GM10266 (cell line): ENCODE results near the gene GSTM1.
A peak's percentile ranks its signal among the peaks of the same experiment; 100 is the strongest.

Source experiments
- DNase-seq: peaks from one replicate; pipeline ENCODE4 v3.0.0; 2012; ENCODE audit errors: extremely low spot score
- CTCF ChIP-seq: IDR thresholded peaks from 2 replicates; pipeline ENCODE4 v1.5.1; 2012; ENCODE audit warnings: mild to moderate bottlenecking, low read depth; ENCODE audit not compliant: control insufficient read depth, insufficient read depth; ENCODE audit errors: missing control alignments

The GSTM1 gene

DNA sequence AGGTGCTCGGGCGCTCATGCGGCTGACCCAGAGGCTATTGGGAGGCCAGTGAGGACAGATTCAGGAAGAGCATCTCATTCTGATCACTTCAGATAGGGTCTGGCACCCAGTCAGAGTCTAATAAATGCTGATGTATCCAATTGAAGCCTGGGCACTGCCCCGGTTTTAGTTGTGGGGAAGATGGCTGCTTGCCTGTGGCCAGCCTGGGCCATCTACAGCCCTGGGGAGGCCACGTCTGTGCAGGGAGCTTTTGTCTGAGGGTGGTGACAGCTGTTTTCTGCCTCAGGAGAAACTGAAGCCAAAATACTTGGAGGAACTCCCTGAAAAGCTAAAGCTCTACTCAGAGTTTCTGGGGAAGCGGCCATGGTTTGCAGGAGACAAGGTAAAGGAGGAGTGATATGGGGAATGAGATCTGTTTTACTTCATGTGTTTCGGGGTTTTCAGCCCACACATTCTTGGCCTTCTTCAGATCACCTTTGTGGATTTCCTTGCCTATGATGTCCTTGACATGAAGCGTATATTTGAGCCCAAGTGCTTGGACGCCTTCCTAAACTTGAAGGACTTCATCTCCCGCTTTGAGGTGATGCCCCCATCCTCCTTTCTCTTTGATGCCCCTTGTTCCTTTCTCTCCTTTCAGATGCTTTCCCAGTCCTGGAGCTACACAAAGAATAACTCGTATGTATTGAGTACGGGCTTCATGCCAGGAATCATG, 27.2 kb downstream of the GSTM1 start:
- peak; percentile 1 for DNase-seq
- no peak for TF ChIP-seq CTCF

- DNase-seq = peak; percentile 2
- no peak for TF ChIP-seq CTCF
These were observed 28.5 kb downstream of the GSTM1 start for GRCh38 chr1:109716121-109716520.

- DNase-seq = no peak
- TF ChIP-seq CTCF = no peak
These were observed 29.0 kb downstream of the GSTM1 start for GRCh38 chr1:109716570-109717090.

- TF ChIP-seq CTCF = no peak
- DNase-seq = no peak
These were observed 30.1 kb downstream of the GSTM1 start for GRCh38 chr1:109717729-109718128.

DNA sequence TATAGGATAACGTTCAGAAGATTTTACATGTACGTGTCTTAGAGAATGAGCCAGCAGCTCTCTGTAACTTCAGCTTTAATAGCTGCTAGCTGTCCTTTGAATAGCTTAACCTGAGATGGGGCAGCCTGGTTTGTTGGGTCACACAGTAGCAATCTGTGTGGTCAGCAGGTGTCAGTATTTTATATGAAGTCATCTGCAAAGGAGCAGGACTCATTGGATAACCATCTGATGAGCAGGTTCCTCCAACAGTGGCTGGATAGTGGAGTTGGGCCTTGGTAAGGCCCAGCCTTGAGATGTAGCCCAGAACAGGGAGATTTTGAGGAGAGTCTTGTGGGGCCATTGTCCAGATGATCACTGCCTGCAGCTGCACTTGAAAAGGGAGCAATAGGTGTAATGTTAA, 30.9 kb downstream of the GSTM1 start:
- no peak for DNase-seq
- TF ChIP-seq CTCF = no peak

DNA sequence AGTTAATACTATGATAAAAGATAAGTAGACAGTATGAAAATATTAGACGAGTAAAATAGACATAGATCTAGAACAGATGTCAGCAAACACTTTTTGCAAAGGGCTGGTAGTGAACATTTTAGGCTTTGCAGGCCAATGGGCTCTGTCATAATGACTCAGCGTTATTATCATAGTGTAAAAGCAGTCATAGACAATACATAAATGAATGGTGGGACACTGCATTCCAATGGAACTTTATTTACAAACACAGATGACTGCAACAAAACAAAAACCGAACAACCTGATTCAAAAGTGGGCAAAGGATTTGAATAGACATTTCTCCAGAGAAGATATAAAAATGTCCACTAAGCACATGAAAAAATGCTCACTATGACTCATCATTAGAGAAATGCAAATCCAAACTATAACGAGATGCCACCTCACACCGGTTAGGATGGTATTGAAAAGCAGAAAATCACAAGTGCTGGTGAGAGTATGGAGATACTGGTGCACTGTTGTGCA, 31.8 kb downstream of the GSTM1 start:
- no peak for TF ChIP-seq CTCF
- no peak for DNase-seq

- TF ChIP-seq CTCF = no peak
- no peak for DNase-seq
These were observed 33.4 kb downstream of the GSTM1 start for GRCh38 chr1:109721042-109721441.
